Measurements from ENCODE around the gene GGA1. TPM values are rescaled to one million over a fixed set of nuclear protein-coding genes. Genes with fewer than 3 reads are reported as not detected.

GGA1 gene
- total and polyA plus RNA-seq, 9 of the 15 experiments (the other 6 are each of a cell fraction or from before 2014, with no cell fraction given) = 1.5 to 69.5 (median 31.6) TPM

GRCh38 chr22:37561212-37562048 lies 47.2 kb upstream of the GGA1 start (continued):
- TF ChIP-seq ZNF740 (CRISPR knock-in tag; IDR thresholded peaks at IDR 0.05) (peak; percentile 93), ZNF740 (tag; IDR thresholded peaks at IDR 0.05) (0 out of 4 replicates have a peak, but pooled peaks of 1 of the 2 experiments have one; percentile 41), ETV5 (CRISPR knock-in tag; IDR thresholded peaks at IDR 0.05; ENCODE audit: low read depth) (no peak), MYNN (IDR thresholded peaks at IDR 0.05) (0 out of 2 replicates have a peak, but pooled peaks have one; percentile 28), MYNN (CRISPR knock-in tag; IDR thresholded peaks at IDR 0.05) (no peak), NCOA6 (IDR thresholded peaks at IDR 0.05) (no peak), ZFP30 (CRISPR knock-in tag; IDR thresholded peaks at IDR 0.05; ENCODE audit: borderline replicate concordance) (no peak), XRCC4 (IDR thresholded peaks at IDR 0.05; ENCODE audit: extremely low read depth, insufficient read depth, insufficient read length) (no peak), TCFL5 (CRISPR knock-in tag; conservative IDR thresholded peaks at IDR 0.05) (no peak), ZBTB26 (CRISPR knock-in tag; IDR thresholded peaks at IDR 0.05) (no peak), ZNF282 (CRISPR knock-in tag; IDR thresholded peaks at IDR 0.05) (no peak), ZBTB43 (CRISPR knock-in tag; IDR thresholded peaks at IDR 0.05) (no peak), ZFPM2 (CRISPR knock-in tag; IDR thresholded peaks at IDR 0.05) (no peak), ZNF75A (CRISPR knock-in tag; IDR thresholded peaks at IDR 0.05) (no peak), ZBED1 (IDR thresholded peaks at IDR 0.05) (0 out of 2 replicates have a peak, but pooled peaks have one; percentile 33), BRF2 (IDR thresholded peaks at IDR 0.05; ENCODE audit: borderline replicate concordance, insufficient read depth, insufficient read length) (no peak), ZNF583 (CRISPR knock-in tag; IDR thresholded peaks at IDR 0.05) (no peak), ZNF511 (CRISPR knock-in tag; IDR thresholded peaks at IDR 0.05) (peak; percentile 49; the same call in 1 of the 2 replicates), SUPT5H (IDR thresholded peaks at IDR 0.05) (peak; percentile 59), TAF1 (IDR thresholded peaks at IDR 0.05; ENCODE audit: control insufficient read depth, extremely low read depth, insufficient read depth, low read length, severe bottlenecking) (peak; percentile 40), ZNF696 (CRISPR knock-in tag; conservative IDR thresholded peaks at IDR 0.05) (no peak), ZBTB7A (IDR thresholded peaks at IDR 0.05; ENCODE audit: borderline replicate concordance, control insufficient read depth, low read depth, low read length) (peak; percentile 91)

Data from K562 (cell line).